Liver (tissue), 9 donors: ENCODE data around the gene AGPAT3. TPM values are rescaled to one million over a fixed set of nuclear protein-coding genes. Genes with fewer than 3 reads are reported as not detected.

Source experiments
- DNase-seq: peaks from one replicate; pipeline ENCODE4 v3.0.0-alpha.2; 2017; ENCODE audit warnings: low spot score
- H3K27ac ChIP-seq, 2 donors: one replicate each; pipeline ENCODE4 v1.7.0; 2013; ENCODE audit warnings: inconsistent platforms in 2 of 2, low read length in 2 of 2, control low read depth in 1 of 2, low read depth in 1 of 2, mild to moderate bottlenecking in 1 of 2
- H3K27me3 ChIP-seq, 4 donors: one replicate each; pipeline versions ENCODE4 v1.6.1 to v1.7.0; 2013; ENCODE audit warnings: low read length in 3 of 4, inconsistent platforms in 1 of 4, mild to moderate bottlenecking in 1 of 4, moderate library complexity in 1 of 4; ENCODE audit not compliant: control insufficient read depth in 4 of 4, insufficient read depth in 4 of 4
- H3K36me3 ChIP-seq, 4 donors: one replicate each; pipeline versions ENCODE4 v1.6.1 to v1.7.0; 2013; ENCODE audit warnings: low read length in 3 of 4, mild to moderate bottlenecking in 3 of 4, low read depth in 1 of 4, moderate library complexity in 1 of 4; ENCODE audit not compliant: control insufficient read depth in 4 of 4, insufficient read depth in 3 of 4
- H3K4me1 ChIP-seq, 4 donors: one replicate each; pipeline versions ENCODE4 v1.6.1 to v1.7.0; 2013; ENCODE audit warnings: low read length in 3 of 4, mild to moderate bottlenecking in 3 of 4, moderate library complexity in 1 of 4; ENCODE audit not compliant: control insufficient read depth in 4 of 4, insufficient read depth in 4 of 4
- H3K4me3 ChIP-seq, 3 donors: one replicate each; pipeline versions ENCODE4 v1.6.1 to v1.7.0; 2013; ENCODE audit warnings: low read length in 3 of 3, control low read depth in 1 of 3, low read depth in 1 of 3, mild to moderate bottlenecking in 1 of 3
- H3K9ac ChIP-seq, 2 donors: one replicate each; pipeline ENCODE4 v1.7.0; 2013; ENCODE audit warnings: low read length in 2 of 2, mild to moderate bottlenecking in 2 of 2, moderate library complexity in 2 of 2, control low read depth in 1 of 2, low read depth in 1 of 2
- H3K9me3 ChIP-seq, 4 donors: one replicate each; pipeline versions ENCODE4 v1.6.1 to v1.7.0; 2013; ENCODE audit warnings: low read length in 3 of 4; ENCODE audit not compliant: control insufficient read depth in 4 of 4
- EGR1 ChIP-seq, 2 donors: IDR thresholded peaks; 2 replicates each; pipeline ENCODE4 v1.6.1; 2016 to 2018; ENCODE audit warnings: antibody characterized with exemption in 2 of 2, low read depth in 2 of 2
- FOXA1 ChIP-seq: IDR thresholded peaks from 2 replicates; pipeline ENCODE4 v1.6.1; 2016; ENCODE audit warnings: antibody characterized with exemption
- GABPA ChIP-seq, 2 donors: IDR thresholded peaks in 1 of 2; conservative IDR thresholded peaks in 1 of 2; 2 replicates each; pipeline ENCODE4 v1.6.1; 2016; ENCODE audit warnings: antibody characterized with exemption in 2 of 2, mild to moderate bottlenecking in 1 of 2, moderate library complexity in 1 of 2
- HNF4A ChIP-seq, 2 donors: conservative IDR thresholded peaks; 2 replicates each; pipeline ENCODE4 v1.6.1; 2016; ENCODE audit warnings: antibody characterized with exemption in 2 of 2, mild to moderate bottlenecking in 2 of 2
- HNF4G ChIP-seq: IDR thresholded peaks from 2 replicates; pipeline ENCODE4 v1.6.1; 2016; ENCODE audit warnings: antibody characterized with exemption
- JUND ChIP-seq, 2 donors: IDR thresholded peaks; 2 replicates each; pipeline ENCODE4 v1.6.1; 2016; ENCODE audit warnings: antibody characterized with exemption in 2 of 2
- NR2F2 ChIP-seq: IDR thresholded peaks from 2 replicates; pipeline ENCODE4 v1.6.1; 2016; ENCODE audit warnings: antibody characterized with exemption
- RAD21 ChIP-seq, 2 donors: IDR thresholded peaks; 2 replicates each; pipeline ENCODE4 v1.6.1; 2016; ENCODE audit warnings: antibody characterized with exemption in 2 of 2, mild to moderate bottlenecking in 2 of 2
- RXRA ChIP-seq, 2 donors: IDR thresholded peaks; 2 replicates each; pipeline ENCODE4 v1.6.1; 2017 to 2018; ENCODE audit warnings: antibody characterized with exemption in 2 of 2, mild to moderate bottlenecking in 1 of 2
- SP1 ChIP-seq: IDR thresholded peaks from 2 replicates; pipeline ENCODE4 v1.6.1; 2018; ENCODE audit warnings: antibody characterized with exemption, mild to moderate bottlenecking
- TAF1 ChIP-seq: conservative IDR thresholded peaks from 2 replicates; pipeline ENCODE4 v1.6.1; 2016; ENCODE audit warnings: antibody characterized with exemption, mild to moderate bottlenecking
- YY1 ChIP-seq: IDR thresholded peaks from 2 replicates; pipeline ENCODE4 v1.6.1; 2016; ENCODE audit warnings: antibody characterized with exemption, mild to moderate bottlenecking
- WGBS: extraction: QIAGEN DNeasy Blood & Tissue Kit; methylation state at CpG from one replicate; pipeline ENCODE4 v1.1.7; 2013; 5-methylcytosine and 5-hydroxymethylcytosine counted together
- polyA plus RNA-seq, 2 donors: library from polyadenylated mRNA; stranded (reverse) in 1 of 2; unstranded in 1 of 2; fragments of 200-250 nt in 1 of 2; fragments of >200 nt in 1 of 2; fragmentation: Nextera tagmentation in 1 of 2; extraction: Ambion mirVana in 1 of 2; gene quantifications; one replicate each; pipeline versions ENCODE4 v1.2.1 to v1.2.3, GENCODE V29; 2013 to 2015
- total RNA-seq, 2 donors: library from RNA; depleted of rRNA; stranded (reverse); fragments of >200 nt; gene quantifications; one replicate each; pipeline ENCODE4 v1.2.3, GENCODE V29; 2014
- TF ChIP-seq, protein P1 (sequence below): IDR thresholded peaks from 2 replicates; pipeline ENCODE4 v1.6.1; 2016; ENCODE audit warnings: antibody characterized with exemption
- TF ChIP-seq, protein P2 (sequence below): IDR thresholded peaks from 2 replicates; pipeline ENCODE4 v1.6.1; 2016; ENCODE audit warnings: antibody characterized with exemption, mild to moderate bottlenecking
- TF ChIP-seq, protein P3 (sequence below): IDR thresholded peaks from 2 replicates; pipeline ENCODE4 v1.6.1; 2016; ENCODE audit warnings: antibody characterized with exemption
- TF ChIP-seq, protein P4 (sequence below): fragments of 150-350 bp; IDR thresholded peaks from 2 replicates; pipeline ENCODE4 v1.5.1; 2017; ENCODE audit warnings: improper control_type of control experiment, low read depth, low read length; ENCODE audit not compliant: missing input control
- TF ChIP-seq, protein P5 (sequence below): IDR thresholded peaks from 2 replicates; pipeline ENCODE4 v1.6.1; 2016; ENCODE audit warnings: antibody characterized with exemption
- donor health status: healthy.
- donor health status: healthy.
- donor health status: healthy.
- donor health status: healthy.
- donor health status: healthy.

The AGPAT3 gene
- total and polyA plus RNA-seq, 4 donors: 32.3 to 148 (median 59.8) TPM

DNA sequence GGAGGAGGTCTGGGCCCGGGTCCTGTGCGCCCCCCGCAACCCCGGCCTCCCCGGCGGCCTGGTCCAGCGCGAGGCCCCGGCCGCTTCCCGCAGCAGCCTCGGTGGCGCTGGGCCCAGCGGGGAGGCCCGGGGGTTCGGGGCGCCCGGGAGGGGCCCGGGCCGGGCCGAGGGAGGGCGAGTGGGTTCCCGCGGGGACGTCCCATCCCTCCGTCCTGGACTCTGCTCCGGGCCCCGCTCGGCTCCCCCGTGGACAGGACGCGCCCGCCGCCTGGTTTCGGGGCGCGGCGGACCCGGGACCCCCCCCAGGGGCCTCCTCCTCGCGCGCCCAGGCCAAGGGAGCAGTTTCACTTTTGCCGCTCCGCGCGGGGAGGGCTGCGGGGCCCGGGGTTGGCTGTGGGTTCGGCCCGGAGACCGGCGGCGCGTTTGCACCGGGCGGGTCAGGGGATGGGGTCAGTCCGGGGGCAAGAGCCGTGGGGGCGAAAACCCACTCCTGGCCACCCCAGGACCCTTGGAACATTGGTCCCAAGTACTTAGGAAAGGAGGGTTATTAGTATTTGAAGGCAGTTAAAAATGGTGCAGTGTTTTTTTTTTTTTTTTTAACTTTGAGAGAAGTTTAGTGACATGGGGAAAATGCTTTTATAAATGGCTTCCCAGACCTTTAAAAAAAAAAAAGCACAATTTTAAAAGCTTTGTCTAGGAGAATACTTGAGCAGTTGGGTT lies 677 bp downstream of the AGPAT3 start:
- TF ChIP-seq HNF4A (conservative IDR thresholded peaks at IDR 0.05) (no peak), HNF4G (no peak), RAD21 (IDR thresholded peaks at IDR 0.05) (no peak), EGR1 (IDR thresholded peaks at IDR 0.05; ENCODE audit: low read depth in 2 of 2) (no peak), FOXA1 (no peak), RXRA (IDR thresholded peaks at IDR 0.05) (no peak), JUND (IDR thresholded peaks at IDR 0.05) (no peak), SP1 (no peak), TAF1 (no peak), GABPA (IDR thresholded peaks at IDR 0.05 in 1 of 2, conservative IDR thresholded peaks at IDR 0.05 in 1 of 2) (no peak), YY1 (no peak)
- TF ChIP-seq, protein P1, sequence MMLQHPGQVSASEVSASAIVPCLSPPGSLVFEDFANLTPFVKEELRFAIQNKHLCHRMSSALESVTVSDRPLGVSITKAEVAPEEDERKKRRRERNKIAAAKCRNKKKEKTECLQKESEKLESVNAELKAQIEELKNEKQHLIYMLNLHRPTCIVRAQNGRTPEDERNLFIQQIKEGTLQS: no peak
- TF ChIP-seq, protein P2, sequence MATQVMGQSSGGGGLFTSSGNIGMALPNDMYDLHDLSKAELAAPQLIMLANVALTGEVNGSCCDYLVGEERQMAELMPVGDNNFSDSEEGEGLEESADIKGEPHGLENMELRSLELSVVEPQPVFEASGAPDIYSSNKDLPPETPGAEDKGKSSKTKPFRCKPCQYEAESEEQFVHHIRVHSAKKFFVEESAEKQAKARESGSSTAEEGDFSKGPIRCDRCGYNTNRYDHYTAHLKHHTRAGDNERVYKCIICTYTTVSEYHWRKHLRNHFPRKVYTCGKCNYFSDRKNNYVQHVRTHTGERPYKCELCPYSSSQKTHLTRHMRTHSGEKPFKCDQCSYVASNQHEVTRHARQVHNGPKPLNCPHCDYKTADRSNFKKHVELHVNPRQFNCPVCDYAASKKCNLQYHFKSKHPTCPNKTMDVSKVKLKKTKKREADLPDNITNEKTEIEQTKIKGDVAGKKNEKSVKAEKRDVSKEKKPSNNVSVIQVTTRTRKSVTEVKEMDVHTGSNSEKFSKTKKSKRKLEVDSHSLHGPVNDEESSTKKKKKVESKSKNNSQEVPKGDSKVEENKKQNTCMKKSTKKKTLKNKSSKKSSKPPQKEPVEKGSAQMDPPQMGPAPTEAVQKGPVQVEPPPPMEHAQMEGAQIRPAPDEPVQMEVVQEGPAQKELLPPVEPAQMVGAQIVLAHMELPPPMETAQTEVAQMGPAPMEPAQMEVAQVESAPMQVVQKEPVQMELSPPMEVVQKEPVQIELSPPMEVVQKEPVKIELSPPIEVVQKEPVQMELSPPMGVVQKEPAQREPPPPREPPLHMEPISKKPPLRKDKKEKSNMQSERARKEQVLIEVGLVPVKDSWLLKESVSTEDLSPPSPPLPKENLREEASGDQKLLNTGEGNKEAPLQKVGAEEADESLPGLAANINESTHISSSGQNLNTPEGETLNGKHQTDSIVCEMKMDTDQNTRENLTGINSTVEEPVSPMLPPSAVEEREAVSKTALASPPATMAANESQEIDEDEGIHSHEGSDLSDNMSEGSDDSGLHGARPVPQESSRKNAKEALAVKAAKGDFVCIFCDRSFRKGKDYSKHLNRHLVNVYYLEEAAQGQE: no peak
- TF ChIP-seq, protein P3, sequence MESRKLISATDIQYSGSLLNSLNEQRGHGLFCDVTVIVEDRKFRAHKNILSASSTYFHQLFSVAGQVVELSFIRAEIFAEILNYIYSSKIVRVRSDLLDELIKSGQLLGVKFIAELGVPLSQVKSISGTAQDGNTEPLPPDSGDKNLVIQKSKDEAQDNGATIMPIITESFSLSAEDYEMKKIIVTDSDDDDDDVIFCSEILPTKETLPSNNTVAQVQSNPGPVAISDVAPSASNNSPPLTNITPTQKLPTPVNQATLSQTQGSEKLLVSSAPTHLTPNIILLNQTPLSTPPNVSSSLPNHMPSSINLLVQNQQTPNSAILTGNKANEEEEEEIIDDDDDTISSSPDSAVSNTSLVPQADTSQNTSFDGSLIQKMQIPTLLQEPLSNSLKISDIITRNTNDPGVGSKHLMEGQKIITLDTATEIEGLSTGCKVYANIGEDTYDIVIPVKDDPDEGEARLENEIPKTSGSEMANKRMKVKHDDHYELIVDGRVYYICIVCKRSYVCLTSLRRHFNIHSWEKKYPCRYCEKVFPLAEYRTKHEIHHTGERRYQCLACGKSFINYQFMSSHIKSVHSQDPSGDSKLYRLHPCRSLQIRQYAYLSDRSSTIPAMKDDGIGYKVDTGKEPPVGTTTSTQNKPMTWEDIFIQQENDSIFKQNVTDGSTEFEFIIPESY: no peak
- TF ChIP-seq, protein P4, sequence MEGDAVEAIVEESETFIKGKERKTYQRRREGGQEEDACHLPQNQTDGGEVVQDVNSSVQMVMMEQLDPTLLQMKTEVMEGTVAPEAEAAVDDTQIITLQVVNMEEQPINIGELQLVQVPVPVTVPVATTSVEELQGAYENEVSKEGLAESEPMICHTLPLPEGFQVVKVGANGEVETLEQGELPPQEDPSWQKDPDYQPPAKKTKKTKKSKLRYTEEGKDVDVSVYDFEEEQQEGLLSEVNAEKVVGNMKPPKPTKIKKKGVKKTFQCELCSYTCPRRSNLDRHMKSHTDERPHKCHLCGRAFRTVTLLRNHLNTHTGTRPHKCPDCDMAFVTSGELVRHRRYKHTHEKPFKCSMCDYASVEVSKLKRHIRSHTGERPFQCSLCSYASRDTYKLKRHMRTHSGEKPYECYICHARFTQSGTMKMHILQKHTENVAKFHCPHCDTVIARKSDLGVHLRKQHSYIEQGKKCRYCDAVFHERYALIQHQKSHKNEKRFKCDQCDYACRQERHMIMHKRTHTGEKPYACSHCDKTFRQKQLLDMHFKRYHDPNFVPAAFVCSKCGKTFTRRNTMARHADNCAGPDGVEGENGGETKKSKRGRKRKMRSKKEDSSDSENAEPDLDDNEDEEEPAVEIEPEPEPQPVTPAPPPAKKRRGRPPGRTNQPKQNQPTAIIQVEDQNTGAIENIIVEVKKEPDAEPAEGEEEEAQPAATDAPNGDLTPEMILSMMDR: no peak
- H3K9ac ChIP-seq: peak overlapping the region; percentile 40 to 49
- peak overlapping the region; percentile 1 to 97 (median 50) for H3K4me3 ChIP-seq
- H3K9me3 ChIP-seq: no peaks in the 10 kb centered on the region
- DNase-seq: peak; percentile 74
- peaks cover 7 to 41% (median 31%) of the 10 kb centered on the region in 4 donors for H3K4me1 ChIP-seq
- H3K27me3 ChIP-seq: no peaks in the 10 kb centered on the region
- WGBS: under 1% methylated on average over 59 of the region's 59 CpGs
- peak overlapping the region; percentile 78 to 89 for H3K27ac ChIP-seq
- H3K36me3 ChIP-seq: no peaks in the 10 kb centered on the region

DNA sequence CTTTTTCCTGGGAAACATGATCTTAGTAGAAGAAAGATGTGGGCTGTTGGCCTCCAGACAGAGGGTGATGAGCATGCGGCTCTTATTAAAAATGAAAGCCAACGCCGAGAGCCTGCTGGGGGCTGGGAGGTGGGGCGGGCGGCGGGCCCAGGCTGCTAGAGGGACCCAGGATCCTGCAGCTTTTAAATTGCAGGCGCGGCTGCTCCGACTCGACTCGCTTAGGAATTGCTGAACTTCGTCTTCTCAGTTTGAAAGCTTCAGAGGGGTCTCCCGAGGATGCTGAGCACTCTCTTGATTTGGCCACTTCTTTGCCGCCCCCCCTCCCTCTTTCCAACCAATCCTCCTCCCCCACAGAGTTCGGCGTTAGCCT lies 1.2 kb downstream of the AGPAT3 start:
- TF ChIP-seq HNF4G (no peak), NR2F2 (no peak), HNF4A (conservative IDR thresholded peaks at IDR 0.05) (no peak), RXRA (IDR thresholded peaks at IDR 0.05) (no peak), RAD21 (IDR thresholded peaks at IDR 0.05) (no peak)
- TF ChIP-seq, protein P5, sequence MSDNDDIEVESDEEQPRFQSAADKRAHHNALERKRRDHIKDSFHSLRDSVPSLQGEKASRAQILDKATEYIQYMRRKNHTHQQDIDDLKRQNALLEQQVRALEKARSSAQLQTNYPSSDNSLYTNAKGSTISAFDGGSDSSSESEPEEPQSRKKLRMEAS: no peak
- no peak for DNase-seq
- H3K36me3 ChIP-seq: peaks cover 0 to 2% (median 0%) of the 10 kb centered on the region in 4 donors
- peaks cover 7 to 44% (median 31%) of the 10 kb centered on the region in 4 donors for H3K4me1 ChIP-seq
- 2% methylated on average over 16 of the region's 16 CpGs for WGBS
- no peaks in the 10 kb centered on the region for H3K9me3 ChIP-seq
- peak overlapping the region; percentile 40 to 49 for H3K9ac ChIP-seq
- H3K27me3 ChIP-seq: no peaks in the 10 kb centered on the region
- peak overlapping the region; percentile 1 to 97 (median 50) for H3K4me3 ChIP-seq
- peak overlapping the region; percentile 78 to 89 for H3K27ac ChIP-seq
